Activated naive CD4-positive, alpha-beta T cell treated with anti-CD3 and anti-CD28 coated beads, Interleukin-2, amount 50 U/mL, for 16 hours (primary cell): Measurements from ENCODE around the gene SOX6.
"Not testable (repeated sequence)": the region's sequence is repeated elsewhere in the genome, so short reads cannot be mapped to it uniquely, and the experiment has no call there.

Experiments
- DNase-seq: peaks from one replicate; pipeline ENCODE4 v3.0.0-alpha.2; 2020

Gene SOX6

GRCh38 chr11:16356057-16356760 lies at the start of gene SOX6:
TSS of gene SOX6 (minus strand) at chr11:16356546. CDS start at chr11:16341248, 15,298 bp downstream.
- DNase-seq, result no peak

GRCh38 chr11:16404781-16405285 lies 48.5 kb upstream of the SOX6 start:
- no peak for DNase-seq

GRCh38 chr11:16403851-16404250 lies 47.5 kb upstream of the SOX6 start:
- no peak for DNase-seq

DNA sequence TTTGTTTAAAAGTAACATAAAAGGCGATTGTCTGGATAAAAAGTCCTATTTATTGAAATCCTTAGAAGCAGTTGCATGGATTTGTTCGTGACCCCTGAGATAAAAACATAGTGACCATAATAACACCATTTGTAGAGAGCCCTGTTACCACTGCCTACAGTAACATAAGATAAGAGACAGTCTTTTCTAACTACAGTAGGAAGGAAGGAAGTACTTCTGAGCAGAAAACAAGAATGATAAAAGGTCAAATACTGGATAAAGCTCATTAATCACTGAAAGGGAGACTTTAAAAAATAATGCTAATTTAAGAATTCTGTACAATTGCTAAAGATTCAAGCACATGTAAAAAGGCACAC lies 47.1 kb upstream of the SOX6 start:
- DNase-seq, result no peak

- no peak for DNase-seq
Observed at GRCh38 chr11:16402654-16403447, 46.5 kb upstream of the SOX6 start.

GRCh38 chr11:16397390-16397789 lies 41.0 kb upstream of the SOX6 start:
- no peak for DNase-seq

- DNase-seq, result no peak
Observed at GRCh38 chr11:16395601-16396000, 39.3 kb upstream of the SOX6 start.

GRCh38 chr11:16394947-16395346 lies 38.6 kb upstream of the SOX6 start:
- DNase-seq, result no peak

- no peak for DNase-seq
Observed at GRCh38 chr11:16393340-16393739, 37.0 kb upstream of the SOX6 start.

GRCh38 chr11:16392616-16393015 lies 36.3 kb upstream of the SOX6 start:
- no peak for DNase-seq

GRCh38 chr11:16390826-16391225 lies 34.5 kb upstream of the SOX6 start:
- DNase-seq, result not testable (repeated sequence)

DNA sequence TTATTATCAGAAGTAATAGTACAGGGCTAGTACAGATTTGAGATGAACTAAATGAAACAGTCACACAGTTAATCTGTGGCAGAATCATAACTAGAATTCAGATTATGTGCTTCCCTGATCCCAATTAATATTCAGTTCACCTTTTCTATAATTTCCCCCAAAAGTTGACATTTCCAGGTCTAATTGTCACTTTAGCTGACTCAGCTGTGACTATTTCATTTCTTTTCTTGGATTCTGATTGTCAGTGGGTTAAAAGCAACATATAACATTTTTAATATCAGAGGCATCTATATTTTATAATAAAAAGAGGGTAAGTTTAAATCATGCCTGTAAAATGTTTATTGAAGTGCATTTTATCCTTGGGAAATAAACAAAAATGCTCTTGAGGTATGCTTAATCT lies 28.8 kb upstream of the SOX6 start:
- DNase-seq, result no peak

DNA sequence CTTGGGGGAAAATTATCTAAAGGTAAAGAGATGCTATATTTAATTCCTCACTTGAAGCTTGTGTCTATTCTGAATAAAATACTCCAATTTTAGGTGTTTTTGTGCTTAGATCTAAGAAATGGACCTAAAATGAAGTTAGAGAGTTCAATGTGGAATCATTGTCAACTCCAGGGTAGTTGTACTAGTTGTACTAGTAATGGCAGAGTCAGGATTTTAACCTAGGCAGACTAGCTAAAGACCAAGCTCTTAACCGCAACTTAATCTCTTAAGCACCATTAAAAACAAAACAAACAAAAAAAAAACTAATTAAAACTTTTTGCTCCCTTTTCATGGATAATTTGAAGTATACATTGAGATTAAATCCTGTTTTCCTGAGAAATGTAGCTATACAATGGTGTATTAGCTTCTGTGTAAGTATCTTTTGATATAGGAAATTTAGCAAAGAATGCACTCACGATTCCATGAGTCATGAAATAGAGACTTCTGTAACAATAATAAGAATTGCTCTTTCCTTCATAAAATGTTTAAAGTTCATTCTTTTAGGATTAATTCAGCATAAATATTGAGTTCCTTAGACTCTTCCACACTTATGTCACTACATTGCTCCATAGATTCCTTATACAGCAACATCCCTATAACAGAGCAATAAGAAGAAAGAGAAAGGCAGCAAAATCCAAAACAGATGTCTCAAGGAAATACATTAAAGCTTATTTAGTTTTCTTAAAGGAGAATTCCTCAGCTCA lies 26.5 kb upstream of the SOX6 start:
- DNase-seq, result no peak

DNA sequence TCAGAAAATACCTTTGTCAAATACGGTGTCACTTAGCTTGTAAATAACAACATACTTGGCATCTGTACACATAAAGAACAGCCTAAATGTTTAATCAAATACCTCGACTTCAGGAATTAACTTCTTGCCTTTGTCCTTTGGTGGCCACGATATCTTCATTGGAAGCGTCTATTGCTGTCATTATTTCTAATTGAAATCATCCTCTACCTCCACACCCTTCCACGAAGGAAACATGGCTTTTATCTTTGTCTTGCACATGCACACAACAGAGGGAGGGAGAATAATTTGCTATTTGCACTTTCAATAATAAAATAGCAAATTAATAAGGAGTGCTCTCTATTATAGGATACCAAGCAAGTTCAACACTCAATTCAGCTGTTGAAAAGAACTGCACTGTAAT lies 25.8 kb upstream of the SOX6 start:
- no peak for DNase-seq

DNA sequence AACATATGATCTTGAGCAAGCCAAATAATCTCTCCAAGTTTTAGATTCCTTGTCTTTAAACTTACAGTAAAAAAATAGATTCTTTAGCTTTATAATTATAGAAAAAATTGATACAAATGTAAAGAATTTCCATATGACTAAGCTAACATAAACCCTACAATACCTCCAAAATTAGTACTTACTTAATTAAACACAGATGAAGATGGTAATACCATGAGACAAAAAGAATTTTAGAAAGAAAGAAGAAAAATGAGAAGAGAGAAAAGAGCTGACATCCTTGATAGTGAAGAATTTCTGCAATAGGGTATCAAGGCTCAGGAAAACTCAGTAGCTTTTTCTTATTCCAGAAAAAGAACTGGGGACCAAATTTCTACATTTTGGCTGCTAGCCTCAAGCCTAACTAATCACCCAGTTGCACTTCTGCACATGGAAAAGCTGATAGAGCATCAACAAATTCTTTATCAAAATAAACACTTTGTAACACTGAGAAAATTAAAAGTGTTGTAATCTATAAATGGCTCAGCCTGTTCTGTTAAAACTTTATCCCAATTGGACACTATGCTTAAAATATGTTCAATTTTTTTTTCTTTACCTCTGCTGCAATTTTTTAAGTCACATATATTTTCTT lies 24.7 kb upstream of the SOX6 start:
- no peak for DNase-seq

DNA sequence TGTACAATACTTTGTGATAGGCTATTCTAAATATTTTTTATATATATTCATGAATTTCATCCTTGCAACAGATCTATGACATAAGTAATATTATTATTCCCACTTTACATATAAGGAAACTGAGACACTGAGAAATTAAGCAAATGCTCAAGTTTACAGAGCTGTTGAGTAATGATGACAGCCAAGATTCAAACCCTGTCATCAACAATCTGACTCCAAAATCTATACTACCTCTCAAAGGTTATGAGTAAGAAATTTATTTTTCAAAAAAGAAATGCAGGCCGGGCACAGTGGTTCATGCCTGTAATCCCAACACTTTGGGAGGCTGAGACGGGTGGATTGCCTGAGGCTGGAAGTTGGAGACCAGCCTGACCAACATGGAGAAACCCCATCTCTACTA lies 22.6 kb upstream of the SOX6 start:
- DNase-seq, result no peak

DNA sequence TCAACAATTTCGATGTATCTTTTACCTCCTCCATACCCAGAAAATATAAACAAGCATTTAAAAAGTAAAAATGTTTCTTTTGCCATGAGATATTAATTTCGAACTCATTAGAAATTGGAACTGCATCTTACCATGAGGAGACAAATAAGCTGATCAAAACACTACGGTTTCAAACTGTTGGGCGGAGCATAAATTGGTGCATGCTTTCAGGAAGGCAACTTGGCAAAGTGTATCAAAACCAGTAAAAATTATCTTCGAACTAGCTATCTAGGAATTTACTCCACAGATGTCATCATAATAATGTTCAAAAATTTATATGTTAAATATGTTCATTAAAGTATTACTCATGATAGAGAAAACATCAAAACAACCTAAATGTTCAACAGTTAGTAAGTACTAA lies 21.4 kb upstream of the SOX6 start:
- no peak for DNase-seq

GRCh38 chr11:16375664-16376063 lies 19.3 kb upstream of the SOX6 start:
- not testable (repeated sequence) for DNase-seq

DNA sequence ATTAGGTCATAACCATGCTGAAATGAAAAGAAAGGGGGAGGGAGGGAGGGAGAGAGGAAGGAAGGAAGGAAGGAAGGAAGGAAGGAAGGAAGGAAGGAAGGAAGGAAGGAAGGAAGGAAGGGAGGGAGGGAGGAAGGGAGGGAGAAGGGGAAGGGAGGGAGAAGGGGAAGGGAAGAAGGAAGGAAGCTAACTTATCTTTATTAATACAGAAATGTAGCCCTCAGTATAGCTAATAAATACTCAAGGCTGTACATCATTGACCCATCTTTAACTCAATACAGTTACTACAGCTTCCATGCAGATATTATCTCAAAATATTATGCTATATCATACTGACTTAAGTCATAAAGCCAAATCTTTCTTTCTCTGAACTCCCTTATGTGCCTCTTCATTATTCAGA lies 17.4 kb upstream of the SOX6 start:
- DNase-seq, result no peak

- no peak for DNase-seq
Observed at GRCh38 chr11:16372355-16372754, 16.0 kb upstream of the SOX6 start.

DNA sequence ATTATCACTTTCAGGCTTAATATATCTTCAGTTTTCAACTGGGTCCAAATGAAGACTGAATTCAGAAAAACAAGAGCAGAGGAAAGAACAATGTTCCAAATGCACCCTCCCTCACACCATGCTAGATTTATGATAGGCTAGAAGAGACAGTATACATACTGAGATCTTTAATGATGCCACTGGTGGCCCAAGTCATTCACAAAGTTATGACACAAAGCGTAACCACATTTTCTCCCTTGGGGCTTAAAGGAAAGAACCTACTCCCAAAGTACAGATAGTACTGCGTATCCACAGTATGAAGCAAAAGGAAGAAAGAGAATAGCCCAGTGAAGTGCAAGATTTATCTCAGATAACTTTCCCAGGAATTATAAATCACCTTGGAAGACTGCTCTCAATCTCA lies 10.9 kb upstream of the SOX6 start:
- no peak for DNase-seq

DNA sequence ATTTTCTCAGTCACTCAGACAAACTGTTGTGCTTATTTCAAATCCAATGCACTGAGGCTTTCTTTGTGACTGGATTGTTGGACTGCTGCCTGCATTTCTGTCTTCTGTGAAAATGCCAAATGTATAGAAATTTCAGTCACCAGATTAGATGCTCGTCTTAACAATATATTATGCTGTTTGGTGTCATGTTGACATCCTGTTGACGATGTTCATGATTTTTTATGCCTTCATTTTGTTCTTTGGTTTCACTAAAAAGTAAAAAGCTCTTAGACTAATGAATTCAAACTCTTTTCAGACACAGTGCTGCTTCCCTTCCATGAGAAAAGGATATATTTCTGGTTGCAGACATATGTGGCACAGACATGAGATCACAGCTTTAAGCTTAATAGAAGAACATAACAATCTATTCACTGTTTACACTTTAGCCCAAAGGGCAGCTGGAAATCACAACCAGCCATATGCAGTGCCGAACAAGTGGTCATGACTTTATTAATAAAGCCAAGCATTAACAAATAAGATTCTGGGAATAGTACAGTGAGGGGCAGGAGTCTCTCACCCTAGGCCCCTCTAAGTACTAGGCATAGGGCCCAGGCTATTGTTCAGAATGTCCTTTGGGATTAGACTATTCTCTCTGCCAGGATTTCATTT lies 9.4 kb upstream of the SOX6 start:
- no peak for DNase-seq

GRCh38 chr11:16364254-16364653 lies 7.9 kb upstream of the SOX6 start:
- DNase-seq, result no peak
